ENCODE data around the gene ACVR1B.
A peak's percentile ranks its signal among the peaks of the same experiment; 100 is the strongest.

ACVR1B gene

GRCh38 chr12:51951199-51951842 lies at the start of gene ACVR1B:
Gene ACVR1B, plus strand, starts transcription at chr12:51951699. Its CDS starts 45 bp downstream, at chr12:51951744.
- peak; percentile 85 for DNase-seq (ENCODE audit: low read depth)

GRCh38 chr12:51901881-51902280 lies 49.6 kb upstream of the ACVR1B start:
- DNase-seq (ENCODE audit: low read depth): no peak

- DNase-seq (ENCODE audit: low read depth): no peak
These were observed 46.5 kb upstream of the ACVR1B start for GRCh38 chr12:51904951-51905470.

GRCh38 chr12:51905471-51906429 lies 45.7 kb upstream of the ACVR1B start:
- DNase-seq (ENCODE audit: low read depth): no peak

DNA sequence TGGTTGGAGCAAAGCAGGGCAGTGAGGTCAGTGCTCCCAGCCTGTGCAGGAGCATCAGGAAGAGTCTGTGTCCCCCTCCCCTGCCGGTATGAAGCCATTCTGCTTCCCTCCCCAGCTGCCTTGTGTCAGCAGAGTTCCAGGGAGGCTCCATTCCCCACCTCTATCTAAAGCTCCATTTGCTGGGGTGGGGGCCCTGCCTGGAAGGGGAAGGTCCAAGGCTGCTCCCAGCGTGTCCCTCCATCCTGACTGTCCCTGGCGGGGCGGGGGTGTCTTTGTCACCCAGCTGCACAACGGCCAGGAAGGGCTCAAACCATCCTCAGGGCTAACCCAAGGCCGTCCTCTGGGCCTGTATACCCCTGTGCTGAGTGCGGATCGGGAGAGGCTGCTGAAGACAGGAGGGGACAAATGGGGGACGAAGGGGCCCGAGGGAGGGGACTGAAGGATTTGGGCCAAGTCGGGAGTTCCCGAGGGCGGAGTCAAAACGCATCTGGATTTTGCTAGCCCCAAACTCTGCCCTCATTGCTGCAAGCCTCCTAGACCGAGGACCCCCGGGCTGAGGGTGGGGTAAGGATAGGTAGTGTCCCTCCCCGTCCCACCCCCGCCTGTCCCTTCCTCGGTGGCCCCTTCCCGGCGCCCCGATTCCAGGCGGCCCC lies 44.9 kb upstream of the ACVR1B start:
- DNase-seq (ENCODE audit: low read depth): no peak

DNA sequence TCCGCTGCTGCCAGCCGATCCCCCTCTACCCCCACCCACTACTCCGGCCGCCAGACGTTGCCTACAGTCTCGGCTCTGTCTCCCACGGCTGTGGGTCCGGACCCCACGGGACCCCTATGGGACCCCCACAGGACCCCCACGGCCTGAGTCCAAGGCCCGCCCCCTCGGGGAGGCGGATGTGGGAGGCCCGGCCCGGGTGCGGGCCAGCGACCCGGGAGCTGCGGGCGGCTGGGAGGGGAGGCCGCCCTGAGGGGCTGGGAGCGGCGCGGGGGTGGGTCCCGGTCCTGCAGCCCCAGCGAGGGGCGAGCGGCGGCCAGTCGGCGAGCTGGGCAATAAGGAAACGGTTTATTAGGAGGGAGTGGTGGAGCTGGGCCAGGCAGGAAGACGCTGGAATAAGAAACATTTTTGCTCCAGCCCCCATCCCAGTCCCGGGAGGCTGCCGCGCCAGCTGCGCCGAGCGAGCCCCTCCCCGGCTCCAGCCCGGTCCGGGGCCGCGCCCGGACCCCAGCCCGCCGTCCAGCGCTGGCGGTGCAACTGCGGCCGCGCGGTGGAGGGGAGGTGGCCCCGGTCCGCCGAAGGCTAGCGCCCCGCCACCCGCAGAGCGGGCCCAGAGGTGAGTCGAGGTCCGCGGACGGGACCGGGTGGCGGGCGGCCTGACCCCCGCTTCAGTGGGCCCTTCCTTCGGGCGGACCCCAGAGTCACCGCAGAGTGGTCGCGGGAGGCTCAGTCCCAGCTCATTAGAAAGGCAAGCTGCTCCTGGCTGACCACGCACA lies 44.2 kb upstream of the ACVR1B start, which contains the start of gene ACVRL1:
ACVRL1 (plus strand) TSS at position 422 of the 773 bp plus-strand sequence. CDS start 4,971 bp downstream, outside the sequence.
- no peak for DNase-seq (ENCODE audit: low read depth)

DNA sequence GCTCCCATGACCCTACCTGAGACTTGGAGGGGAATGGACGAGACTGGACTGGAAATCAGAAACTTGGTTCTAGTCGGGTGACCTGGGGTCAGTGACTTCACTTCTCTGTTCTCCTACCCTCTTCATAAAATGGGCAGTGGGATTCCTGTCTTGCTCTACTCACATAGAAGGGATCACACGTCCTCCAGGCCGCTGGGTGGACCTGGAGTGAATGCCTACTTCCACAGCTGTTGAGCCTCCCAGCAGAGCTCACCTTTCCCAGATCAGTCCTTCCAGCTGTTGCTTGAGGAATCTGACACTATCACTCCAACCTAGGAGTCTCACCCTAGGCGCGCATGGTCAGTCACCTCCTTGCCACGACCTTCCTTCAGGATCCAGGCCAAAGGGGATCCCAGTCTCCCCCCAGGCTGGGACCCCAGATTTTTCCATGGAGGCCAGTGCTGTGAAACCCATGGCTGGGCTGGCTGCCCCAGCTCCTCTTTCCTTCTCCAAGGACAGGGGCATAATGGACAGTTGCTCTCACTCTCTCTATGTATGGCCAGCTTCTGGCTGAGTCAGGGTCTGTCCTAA lies 43.6 kb upstream of the ACVR1B start:
- no peak for DNase-seq (ENCODE audit: low read depth)

DNA sequence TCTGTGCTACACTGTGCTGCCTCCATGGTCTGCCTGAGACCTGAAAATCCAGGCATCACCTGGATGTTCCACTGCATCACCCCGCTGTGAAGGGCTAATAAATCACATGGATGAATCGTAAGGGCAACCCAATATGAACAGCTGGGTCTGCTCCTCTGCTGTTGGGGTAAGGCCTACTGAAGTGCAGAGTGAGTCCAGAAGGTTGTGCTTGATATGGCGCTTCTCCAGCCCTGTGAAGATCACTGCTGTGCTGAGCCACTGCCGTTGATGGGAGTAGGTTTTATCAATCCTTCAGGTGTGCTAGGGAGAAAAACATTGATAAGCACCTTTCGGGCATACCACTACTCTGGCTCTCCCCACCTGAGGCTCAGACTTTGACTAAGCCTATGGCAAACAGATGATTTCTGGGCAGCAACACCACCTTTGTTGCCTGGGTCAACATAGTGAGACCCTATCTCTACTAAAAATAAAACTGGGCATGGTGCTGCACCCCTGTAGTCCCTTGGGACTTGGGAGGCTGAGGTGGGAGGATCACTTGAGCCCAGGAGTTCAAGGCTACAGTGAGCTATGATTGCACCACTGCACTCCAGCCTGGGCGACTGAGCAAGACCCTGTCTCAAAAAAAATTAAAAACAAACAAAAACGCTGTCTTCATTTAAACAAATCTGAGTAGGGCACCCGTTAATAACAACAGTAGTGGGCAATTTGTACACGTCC lies 42.5 kb upstream of the ACVR1B start:
- DNase-seq (ENCODE audit: low read depth): no peak

DNA sequence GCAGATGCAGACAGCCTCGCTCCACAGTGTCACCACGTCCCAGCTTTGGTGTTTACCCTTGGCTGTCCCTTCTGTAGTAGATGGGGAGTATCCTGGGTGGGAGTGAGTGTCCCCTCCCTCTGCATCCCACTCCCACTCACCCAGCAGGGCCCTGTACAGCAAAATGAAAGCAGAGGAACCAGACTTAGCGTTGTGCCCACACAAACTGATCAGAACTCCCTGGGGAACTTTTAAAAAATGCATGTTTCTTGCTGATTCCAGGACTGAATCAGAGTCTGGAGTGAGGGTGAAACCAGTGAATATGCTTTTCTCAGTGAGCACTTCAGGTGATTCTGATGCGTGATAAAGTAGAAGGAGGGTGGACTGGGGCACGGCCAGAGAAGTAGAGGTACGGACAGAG lies 41.3 kb upstream of the ACVR1B start:
- no peak for DNase-seq (ENCODE audit: low read depth)

DNA sequence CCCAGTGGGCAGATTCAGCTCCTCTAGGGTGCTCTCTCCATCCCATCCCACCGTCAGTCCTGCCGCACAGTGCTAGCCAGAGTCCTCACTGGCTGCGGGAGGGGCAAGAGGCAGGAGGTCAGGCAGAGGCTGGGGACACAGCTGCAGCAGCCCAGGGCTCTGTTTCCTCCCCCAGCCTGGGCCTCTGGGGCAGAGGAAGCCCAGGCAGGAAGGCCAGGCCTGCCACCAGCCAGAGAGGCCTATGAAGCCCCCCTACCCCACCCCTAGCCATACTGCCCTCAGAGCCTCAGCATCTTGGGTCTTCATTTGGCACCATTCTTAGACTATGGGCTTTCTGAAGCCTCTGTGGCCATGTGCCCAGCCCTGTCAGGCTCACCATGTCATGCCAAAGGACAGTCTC lies 40.8 kb upstream of the ACVR1B start:
- no peak for DNase-seq (ENCODE audit: low read depth)

GRCh38 chr12:51911307-51911706 lies 40.2 kb upstream of the ACVR1B start:
- no peak for DNase-seq (ENCODE audit: low read depth)

- DNase-seq (ENCODE audit: low read depth): no peak
These were observed 39.4 kb upstream of the ACVR1B start for GRCh38 chr12:51911788-51912711.

GRCh38 chr12:51913071-51914033 lies 38.1 kb upstream of the ACVR1B start:
- no peak for DNase-seq (ENCODE audit: low read depth)

DNA sequence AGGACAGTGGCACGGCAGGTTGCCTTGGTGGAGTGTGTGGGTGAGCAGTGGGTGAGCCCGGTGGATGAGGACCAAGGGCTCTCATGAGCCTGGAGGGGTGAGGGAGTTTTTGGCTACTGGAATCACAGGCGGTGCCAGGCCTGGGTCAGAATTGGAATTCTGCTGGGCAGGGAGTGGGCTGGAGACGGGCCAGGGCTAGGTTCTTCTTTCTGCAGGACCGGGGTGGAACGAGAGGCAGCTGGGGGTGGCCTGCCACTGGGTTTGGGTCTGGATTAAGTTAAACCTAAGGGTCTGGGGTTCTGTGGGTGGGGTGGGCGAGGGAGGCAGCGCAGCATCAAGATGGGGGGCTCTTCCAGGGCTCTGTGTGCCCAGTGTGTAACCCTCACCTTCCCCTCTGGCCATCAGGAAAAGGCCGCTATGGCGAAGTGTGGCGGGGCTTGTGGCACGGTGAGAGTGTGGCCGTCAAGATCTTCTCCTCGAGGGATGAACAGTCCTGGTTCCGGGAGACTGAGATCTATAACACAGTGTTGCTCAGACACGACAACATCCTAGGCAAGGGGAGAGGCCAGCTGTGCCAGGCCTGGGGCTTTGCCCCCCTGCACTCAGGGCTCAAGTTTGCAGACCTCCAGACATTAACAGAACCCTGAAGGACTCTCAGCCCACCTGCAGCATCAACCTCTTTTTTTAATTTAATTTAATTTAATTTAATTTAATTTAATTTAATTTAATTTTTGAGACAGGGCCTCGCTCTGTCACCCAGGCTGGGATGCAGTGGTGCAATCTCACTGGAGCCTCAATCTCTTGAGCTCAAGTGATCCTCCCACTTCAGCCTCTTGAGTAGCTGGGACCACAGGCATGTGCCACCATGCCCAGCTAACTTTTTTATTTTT lies 37.2 kb upstream of the ACVR1B start:
- DNase-seq (ENCODE audit: low read depth): no peak

GRCh38 chr12:51915003-51915625 lies 36.4 kb upstream of the ACVR1B start:
- DNase-seq (ENCODE audit: low read depth): no peak

DNA sequence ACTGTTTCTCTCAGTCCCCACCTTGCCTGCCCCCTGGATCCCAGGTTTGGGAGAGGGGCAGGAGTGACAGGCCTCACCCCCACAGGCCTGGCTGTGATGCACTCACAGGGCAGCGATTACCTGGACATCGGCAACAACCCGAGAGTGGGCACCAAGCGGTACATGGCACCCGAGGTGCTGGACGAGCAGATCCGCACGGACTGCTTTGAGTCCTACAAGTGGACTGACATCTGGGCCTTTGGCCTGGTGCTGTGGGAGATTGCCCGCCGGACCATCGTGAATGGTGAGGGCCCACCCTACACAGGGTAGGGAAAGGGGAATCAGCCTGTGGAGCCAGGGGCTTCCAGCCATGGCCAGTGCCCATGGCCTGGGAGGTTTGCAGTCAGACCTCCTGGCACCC lies 35.5 kb upstream of the ACVR1B start:
- DNase-seq (ENCODE audit: low read depth): no peak

Data from stimulated activated CD8-positive, alpha-beta memory T cell treated with anti-CD3 and anti-CD28 coated beads, Interleukin-4, amount 100 ng/mL, for 24 hours (primary cell).